GM23338 (cell line): ENCODE results near the gene S100PBP.

Experiments
- CREB1 ChIP-seq: fragments of 250-450 bp; sonication (Bioruptor Pico); IDR thresholded peaks from 2 replicates; pipeline ENCODE4 v1.5.0; 2020; ENCODE audit warnings: low read depth, mild to moderate bottlenecking, moderate library complexity
- EZH2 ChIP-seq: fragments of 200-600 bp; sonication (generic); IDR thresholded peaks from one replicate; pipeline ENCODE4 v1.8.0; 2017; ENCODE audit warnings: antibody characterized with exemption, mild to moderate bottlenecking, low read depth; ENCODE audit not compliant: unreplicated experiment
- EZH2phosphoT487 ChIP-seq: fragments of 200-600 bp; sonication (generic); IDR thresholded peaks from one replicate; pipeline ENCODE4 v1.8.1; 2018; ENCODE audit warnings: antibody characterized with exemption; ENCODE audit not compliant: unreplicated experiment
- JUNB ChIP-seq: IDR thresholded peaks from one replicate; pipeline ENCODE4 v1.6.1; 2016; ENCODE audit warnings: antibody characterized with exemption; ENCODE audit not compliant: unreplicated experiment
- NANOG ChIP-seq: IDR thresholded peaks from 2 replicates; pipeline ENCODE4 v1.6.1; 2016; ENCODE audit warnings: antibody characterized with exemption, borderline replicate concordance
- POLR2AphosphoS5 ChIP-seq: IDR thresholded peaks from 2 replicates; pipeline ENCODE4 v1.6.1; 2016; ENCODE audit warnings: antibody characterized with exemption, low read depth
- STAT1 ChIP-seq: IDR thresholded peaks from one replicate; pipeline ENCODE4 v1.6.1; 2016; ENCODE audit warnings: antibody characterized with exemption; ENCODE audit not compliant: unreplicated experiment
- ZNF114 ChIP-seq: fragments of 250-450 bp; sonication (Bioruptor Pico); IDR thresholded peaks from 2 replicates; pipeline ENCODE4 v1.5.0; 2020; ENCODE audit warnings: mild to moderate bottlenecking, moderate library complexity
- ZNF331 ChIP-seq: fragments of 250-450 bp; sonication (Bioruptor Pico); IDR thresholded peaks from 2 replicates; pipeline ENCODE4 v1.5.0; 2020; ENCODE audit warnings: low read depth, mild to moderate bottlenecking, moderate library complexity
- TF ChIP-seq, protein P1 (sequence below), 2 experiments: fragments of 200-600 bp in 1 of 2; sonication (generic) in 1 of 2; conservative IDR thresholded peaks; 2 replicates each; pipeline versions ENCODE4 v1.5.1 to v1.6.1; 2016 to 2017; ENCODE audit warnings: antibody characterized with exemption in 2 of 2, low read depth in 2 of 2, mild to moderate bottlenecking in 2 of 2, moderate library complexity in 1 of 2
- TF ChIP-seq, protein P2 (sequence below): IDR thresholded peaks from one replicate; pipeline ENCODE4 v1.6.1; 2018; ENCODE audit warnings: antibody characterized with exemption; ENCODE audit not compliant: unreplicated experiment
- TF ChIP-seq, protein P3 (sequence below): IDR thresholded peaks from 2 replicates; pipeline ENCODE4 v1.6.1; 2016; ENCODE audit warnings: antibody characterized with exemption
- TF ChIP-seq, protein P4 (sequence below): fragments of 250-450 bp; sonication (Bioruptor Pico); IDR thresholded peaks from 2 replicates; pipeline ENCODE4 v1.5.0; 2020; ENCODE audit warnings: mild to moderate bottlenecking, moderate library complexity

DNA sequence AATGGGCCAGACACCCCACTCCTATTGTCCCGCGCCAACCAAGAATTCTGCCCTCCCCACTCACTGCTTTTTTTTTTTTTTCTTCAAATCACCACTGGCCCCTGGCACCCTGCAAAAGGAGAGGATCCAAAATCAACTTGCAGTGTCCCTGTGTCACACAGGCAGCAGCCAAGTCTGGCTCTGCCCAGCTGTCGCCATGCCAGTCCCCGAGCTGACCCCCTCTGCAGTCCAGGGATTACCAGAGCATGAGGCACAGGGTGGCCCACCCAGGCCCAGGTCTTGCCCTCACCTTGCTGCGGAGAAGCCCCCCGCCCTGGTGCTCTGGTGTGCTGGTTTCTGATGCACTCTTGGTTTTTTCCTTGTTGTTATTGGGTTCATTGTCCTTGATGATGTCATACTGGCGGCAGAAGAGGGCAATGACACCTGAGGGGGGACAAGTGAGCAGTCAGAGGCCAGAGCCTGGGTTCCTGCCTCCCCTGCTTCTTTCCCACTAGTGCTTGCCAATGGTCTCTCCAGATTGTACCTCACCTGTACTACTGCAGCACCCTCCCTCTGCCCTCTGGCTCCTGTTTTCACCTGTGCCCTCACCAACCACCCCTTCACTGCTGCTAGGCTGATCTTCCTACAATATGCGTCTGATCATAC, 47.0 kb downstream of the S100PBP start:
- TF ChIP-seq POLR2AphosphoS5 (no peak), NANOG (no peak), EZH2 (no peak), JUNB (no peak), EZH2phosphoT487 (no peak), CREB1 (CRISPR knock-in tag) (no peak), ZNF331 (CRISPR knock-in tag) (no peak), ZNF114 (CRISPR knock-in tag) (no peak), STAT1 (no peak)
- TF ChIP-seq, protein P1, sequence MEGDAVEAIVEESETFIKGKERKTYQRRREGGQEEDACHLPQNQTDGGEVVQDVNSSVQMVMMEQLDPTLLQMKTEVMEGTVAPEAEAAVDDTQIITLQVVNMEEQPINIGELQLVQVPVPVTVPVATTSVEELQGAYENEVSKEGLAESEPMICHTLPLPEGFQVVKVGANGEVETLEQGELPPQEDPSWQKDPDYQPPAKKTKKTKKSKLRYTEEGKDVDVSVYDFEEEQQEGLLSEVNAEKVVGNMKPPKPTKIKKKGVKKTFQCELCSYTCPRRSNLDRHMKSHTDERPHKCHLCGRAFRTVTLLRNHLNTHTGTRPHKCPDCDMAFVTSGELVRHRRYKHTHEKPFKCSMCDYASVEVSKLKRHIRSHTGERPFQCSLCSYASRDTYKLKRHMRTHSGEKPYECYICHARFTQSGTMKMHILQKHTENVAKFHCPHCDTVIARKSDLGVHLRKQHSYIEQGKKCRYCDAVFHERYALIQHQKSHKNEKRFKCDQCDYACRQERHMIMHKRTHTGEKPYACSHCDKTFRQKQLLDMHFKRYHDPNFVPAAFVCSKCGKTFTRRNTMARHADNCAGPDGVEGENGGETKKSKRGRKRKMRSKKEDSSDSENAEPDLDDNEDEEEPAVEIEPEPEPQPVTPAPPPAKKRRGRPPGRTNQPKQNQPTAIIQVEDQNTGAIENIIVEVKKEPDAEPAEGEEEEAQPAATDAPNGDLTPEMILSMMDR (conservative IDR thresholded peaks at IDR 0.05; ENCODE audit: low read depth in 2 of 2): no peak
- TF ChIP-seq, protein P2, sequence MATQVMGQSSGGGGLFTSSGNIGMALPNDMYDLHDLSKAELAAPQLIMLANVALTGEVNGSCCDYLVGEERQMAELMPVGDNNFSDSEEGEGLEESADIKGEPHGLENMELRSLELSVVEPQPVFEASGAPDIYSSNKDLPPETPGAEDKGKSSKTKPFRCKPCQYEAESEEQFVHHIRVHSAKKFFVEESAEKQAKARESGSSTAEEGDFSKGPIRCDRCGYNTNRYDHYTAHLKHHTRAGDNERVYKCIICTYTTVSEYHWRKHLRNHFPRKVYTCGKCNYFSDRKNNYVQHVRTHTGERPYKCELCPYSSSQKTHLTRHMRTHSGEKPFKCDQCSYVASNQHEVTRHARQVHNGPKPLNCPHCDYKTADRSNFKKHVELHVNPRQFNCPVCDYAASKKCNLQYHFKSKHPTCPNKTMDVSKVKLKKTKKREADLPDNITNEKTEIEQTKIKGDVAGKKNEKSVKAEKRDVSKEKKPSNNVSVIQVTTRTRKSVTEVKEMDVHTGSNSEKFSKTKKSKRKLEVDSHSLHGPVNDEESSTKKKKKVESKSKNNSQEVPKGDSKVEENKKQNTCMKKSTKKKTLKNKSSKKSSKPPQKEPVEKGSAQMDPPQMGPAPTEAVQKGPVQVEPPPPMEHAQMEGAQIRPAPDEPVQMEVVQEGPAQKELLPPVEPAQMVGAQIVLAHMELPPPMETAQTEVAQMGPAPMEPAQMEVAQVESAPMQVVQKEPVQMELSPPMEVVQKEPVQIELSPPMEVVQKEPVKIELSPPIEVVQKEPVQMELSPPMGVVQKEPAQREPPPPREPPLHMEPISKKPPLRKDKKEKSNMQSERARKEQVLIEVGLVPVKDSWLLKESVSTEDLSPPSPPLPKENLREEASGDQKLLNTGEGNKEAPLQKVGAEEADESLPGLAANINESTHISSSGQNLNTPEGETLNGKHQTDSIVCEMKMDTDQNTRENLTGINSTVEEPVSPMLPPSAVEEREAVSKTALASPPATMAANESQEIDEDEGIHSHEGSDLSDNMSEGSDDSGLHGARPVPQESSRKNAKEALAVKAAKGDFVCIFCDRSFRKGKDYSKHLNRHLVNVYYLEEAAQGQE: no peak
- TF ChIP-seq, protein P3, sequence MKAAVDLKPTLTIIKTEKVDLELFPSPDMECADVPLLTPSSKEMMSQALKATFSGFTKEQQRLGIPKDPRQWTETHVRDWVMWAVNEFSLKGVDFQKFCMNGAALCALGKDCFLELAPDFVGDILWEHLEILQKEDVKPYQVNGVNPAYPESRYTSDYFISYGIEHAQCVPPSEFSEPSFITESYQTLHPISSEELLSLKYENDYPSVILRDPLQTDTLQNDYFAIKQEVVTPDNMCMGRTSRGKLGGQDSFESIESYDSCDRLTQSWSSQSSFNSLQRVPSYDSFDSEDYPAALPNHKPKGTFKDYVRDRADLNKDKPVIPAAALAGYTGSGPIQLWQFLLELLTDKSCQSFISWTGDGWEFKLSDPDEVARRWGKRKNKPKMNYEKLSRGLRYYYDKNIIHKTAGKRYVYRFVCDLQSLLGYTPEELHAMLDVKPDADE: no peak
- TF ChIP-seq, protein P4, sequence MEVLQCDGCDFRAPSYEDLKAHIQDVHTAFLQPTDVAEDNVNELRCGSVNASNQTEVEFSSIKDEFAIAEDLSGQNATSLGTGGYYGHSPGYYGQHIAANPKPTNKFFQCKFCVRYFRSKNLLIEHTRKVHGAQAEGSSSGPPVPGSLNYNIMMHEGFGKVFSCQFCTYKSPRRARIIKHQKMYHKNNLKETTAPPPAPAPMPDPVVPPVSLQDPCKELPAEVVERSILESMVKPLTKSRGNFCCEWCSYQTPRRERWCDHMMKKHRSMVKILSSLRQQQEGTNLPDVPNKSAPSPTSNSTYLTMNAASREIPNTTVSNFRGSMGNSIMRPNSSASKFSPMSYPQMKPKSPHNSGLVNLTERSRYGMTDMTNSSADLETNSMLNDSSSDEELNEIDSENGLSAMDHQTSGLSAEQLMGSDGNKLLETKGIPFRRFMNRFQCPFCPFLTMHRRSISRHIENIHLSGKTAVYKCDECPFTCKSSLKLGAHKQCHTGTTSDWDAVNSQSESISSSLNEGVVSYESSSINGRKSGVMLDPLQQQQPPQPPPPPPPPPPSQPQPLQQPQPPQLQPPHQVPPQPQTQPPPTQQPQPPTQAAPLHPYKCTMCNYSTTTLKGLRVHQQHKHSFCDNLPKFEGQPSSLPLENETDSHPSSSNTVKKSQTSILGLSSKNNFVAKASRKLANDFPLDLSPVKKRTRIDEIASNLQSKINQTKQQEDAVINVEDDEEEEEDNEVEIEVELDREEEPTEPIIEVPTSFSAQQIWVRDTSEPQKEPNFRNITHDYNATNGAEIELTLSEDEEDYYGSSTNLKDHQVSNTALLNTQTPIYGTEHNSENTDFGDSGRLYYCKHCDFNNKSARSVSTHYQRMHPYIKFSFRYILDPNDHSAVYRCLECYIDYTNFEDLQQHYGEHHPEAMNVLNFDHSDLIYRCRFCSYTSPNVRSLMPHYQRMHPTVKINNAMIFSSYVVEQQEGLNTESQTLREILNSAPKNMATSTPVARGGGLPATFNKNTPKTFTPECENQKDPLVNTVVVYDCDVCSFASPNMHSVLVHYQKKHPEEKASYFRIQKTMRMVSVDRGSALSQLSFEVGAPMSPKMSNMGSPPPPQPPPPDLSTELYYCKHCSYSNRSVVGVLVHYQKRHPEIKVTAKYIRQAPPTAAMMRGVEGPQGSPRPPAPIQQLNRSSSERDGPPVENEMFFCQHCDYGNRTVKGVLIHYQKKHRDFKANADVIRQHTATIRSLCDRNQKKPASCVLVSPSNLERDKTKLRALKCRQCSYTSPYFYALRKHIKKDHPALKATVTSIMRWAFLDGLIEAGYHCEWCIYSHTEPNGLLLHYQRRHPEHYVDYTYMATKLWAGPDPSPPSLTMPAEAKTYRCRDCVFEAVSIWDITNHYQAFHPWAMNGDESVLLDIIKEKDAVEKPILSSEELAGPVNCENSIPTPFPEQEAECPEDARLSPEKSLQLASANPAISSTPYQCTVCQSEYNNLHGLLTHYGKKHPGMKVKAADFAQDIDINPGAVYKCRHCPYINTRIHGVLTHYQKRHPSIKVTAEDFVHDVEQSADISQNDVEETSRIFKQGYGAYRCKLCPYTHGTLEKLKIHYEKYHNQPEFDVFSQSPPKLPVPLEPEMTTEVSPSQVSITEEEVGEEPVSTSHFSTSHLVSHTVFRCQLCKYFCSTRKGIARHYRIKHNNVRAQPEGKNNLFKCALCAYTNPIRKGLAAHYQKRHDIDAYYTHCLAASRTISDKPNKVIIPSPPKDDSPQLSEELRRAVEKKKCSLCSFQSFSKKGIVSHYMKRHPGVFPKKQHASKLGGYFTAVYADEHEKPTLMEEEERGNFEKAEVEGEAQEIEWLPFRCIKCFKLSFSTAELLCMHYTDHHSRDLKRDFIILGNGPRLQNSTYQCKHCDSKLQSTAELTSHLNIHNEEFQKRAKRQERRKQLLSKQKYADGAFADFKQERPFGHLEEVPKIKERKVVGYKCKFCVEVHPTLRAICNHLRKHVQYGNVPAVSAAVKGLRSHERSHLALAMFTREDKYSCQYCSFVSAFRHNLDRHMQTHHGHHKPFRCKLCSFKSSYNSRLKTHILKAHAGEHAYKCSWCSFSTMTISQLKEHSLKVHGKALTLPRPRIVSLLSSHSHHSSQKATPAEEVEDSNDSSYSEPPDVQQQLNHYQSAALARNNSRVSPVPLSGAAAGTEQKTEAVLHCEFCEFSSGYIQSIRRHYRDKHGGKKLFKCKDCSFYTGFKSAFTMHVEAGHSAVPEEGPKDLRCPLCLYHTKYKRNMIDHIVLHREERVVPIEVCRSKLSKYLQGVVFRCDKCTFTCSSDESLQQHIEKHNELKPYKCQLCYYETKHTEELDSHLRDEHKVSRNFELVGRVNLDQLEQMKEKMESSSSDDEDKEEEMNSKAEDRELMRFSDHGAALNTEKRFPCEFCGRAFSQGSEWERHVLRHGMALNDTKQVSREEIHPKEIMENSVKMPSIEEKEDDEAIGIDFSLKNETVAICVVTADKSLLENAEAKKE: no peak
